Ishikawa (cell line): ENCODE measurements around the gene HIVEP2.

ENCODE experiments used
- CEBPB ChIP-seq: IDR thresholded peaks from 2 replicates; pipeline ENCODE4 v1.6.1; 2012
- CREB1 ChIP-seq: IDR thresholded peaks from 2 replicates; pipeline ENCODE4 v1.6.1; 2012; ENCODE audit warnings: low read depth
- EGR1 ChIP-seq: IDR thresholded peaks from 2 replicates; pipeline ENCODE4 v1.6.1; 2012
- EP300 ChIP-seq: IDR thresholded peaks from 2 replicates; pipeline ENCODE4 v1.6.1; 2012; ENCODE audit warnings: borderline replicate concordance
- FOXM1 ChIP-seq: IDR thresholded peaks from 2 replicates; pipeline ENCODE4 v1.6.1; 2012; ENCODE audit warnings: low read depth, borderline replicate concordance
- NFIC ChIP-seq: IDR thresholded peaks from 2 replicates; pipeline ENCODE4 v1.6.1; 2012
- RAD21 ChIP-seq: IDR thresholded peaks from 2 replicates; pipeline ENCODE4 v1.6.1; 2012; ENCODE audit warnings: low read depth
- REST ChIP-seq: IDR thresholded peaks from 2 replicates; pipeline ENCODE4 v1.6.1; 2012; ENCODE audit warnings: low read depth, mild to moderate bottlenecking
- TAF1 ChIP-seq: IDR thresholded peaks from 2 replicates; pipeline ENCODE4 v1.6.1; 2012; ENCODE audit warnings: low read depth, mild to moderate bottlenecking
- TCF12 ChIP-seq: IDR thresholded peaks from 2 replicates; pipeline ENCODE4 v1.6.1; 2012; ENCODE audit warnings: low read depth
- TEAD4 ChIP-seq: IDR thresholded peaks from 2 replicates; pipeline ENCODE4 v1.6.1; 2012
- USF1 ChIP-seq: IDR thresholded peaks from 2 replicates; pipeline ENCODE4 v1.6.1; 2012
- YY1 ChIP-seq: IDR thresholded peaks from 2 replicates; pipeline ENCODE4 v1.6.1; 2012; ENCODE audit warnings: low read depth
- ZBTB7A ChIP-seq: IDR thresholded peaks from 2 replicates; pipeline ENCODE4 v1.6.1; 2012; ENCODE audit warnings: low read depth
- TF ChIP-seq, protein P1 (sequence below): IDR thresholded peaks from 2 replicates; pipeline ENCODE4 v1.6.1; 2012

The HIVEP2 gene

DNA sequence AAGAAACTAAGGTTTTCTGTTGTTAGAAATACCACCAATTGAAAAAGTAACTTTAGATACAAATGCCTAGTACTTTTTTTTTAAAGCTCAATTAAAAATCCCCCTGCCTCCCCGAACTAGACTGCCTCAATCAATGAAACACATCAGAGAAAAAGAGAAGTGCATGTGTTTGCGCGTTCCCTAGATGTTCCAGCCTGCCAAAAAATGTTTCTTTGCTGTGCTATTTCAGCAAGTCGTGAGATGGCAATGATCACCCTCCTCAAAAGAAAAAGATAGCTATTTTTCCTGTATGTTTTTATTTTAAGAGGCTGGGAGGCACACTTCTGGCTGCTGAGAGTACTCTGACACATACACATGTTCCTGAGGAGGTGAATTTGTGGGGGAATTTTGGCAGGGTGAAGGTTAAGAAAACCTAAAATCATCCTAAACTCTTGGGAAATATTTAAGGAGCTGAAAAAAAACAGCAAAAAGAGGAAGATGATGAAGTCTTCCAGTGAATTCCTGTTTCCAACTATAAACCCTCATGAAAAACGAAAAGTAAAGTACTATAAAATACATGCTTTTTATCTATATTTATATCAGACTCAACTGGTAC lies 114.8 kb downstream of the HIVEP2 start:
- no peak for TF ChIP-seq FOXM1
- TF ChIP-seq CEBPB = no peak
- no peak for TF ChIP-seq TAF1
- no peak for TF ChIP-seq ZBTB7A
- no peak for TF ChIP-seq TEAD4
- TF ChIP-seq NFIC = no peak
- TF ChIP-seq EGR1 = no peak
- TF ChIP-seq, protein P1, sequence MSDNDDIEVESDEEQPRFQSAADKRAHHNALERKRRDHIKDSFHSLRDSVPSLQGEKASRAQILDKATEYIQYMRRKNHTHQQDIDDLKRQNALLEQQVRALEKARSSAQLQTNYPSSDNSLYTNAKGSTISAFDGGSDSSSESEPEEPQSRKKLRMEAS = no peak
- no peak for TF ChIP-seq EP300

DNA sequence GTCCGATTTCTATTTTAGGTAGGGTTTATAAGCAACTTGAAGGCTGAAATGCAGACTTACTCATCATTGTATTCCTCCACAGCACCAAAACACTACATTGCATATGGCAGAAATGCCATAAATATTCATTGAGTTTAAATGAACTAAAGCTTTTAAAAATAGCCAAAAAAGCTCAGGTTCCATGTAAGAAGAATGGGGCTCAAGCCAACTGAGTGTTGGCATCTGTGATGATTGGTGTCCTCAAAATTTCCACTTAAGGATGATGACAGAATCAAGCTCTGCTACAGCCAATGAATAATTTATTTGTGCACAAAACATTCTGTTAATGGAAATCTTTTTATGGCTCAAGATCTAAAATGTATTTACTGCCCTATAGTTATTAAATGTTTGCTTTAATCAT lies 115.4 kb downstream of the HIVEP2 start:
- TF ChIP-seq ZBTB7A = no peak
- TF ChIP-seq NFIC = no peak
- no peak for TF ChIP-seq EP300
- no peak for TF ChIP-seq FOXM1
- no peak for TF ChIP-seq TEAD4
- TF ChIP-seq, protein P1 = no peak
- TF ChIP-seq TCF12 = no peak
- no peak for TF ChIP-seq EGR1

- TF ChIP-seq RAD21 = no peak
- no peak for TF ChIP-seq EP300
- no peak for TF ChIP-seq FOXM1
Observed at GRCh38 chr6:142827991-142828390, 117.0 kb downstream of the HIVEP2 start.

DNA sequence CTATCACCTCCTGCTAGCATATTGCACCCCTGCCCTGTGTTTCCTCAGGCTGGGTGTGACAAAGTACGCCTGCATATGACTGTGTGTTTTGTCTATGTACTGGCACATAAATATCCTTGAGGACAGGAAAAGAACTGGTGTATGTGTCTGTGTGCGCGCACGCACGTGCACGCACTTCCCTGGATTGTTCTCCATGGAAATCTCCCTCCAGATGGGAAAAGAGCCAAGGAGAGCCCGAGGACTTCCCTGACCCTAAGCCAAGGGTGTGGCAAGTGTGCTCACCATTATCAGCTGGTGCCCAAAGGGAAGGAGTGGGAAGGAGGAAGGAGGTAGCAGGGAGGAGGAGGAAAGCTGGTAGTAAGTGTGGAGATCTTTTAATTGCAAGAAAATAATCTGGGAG lies 117.6 kb downstream of the HIVEP2 start:
- TF ChIP-seq TCF12 (no peak), NFIC (no peak), CEBPB (no peak), USF1 (no peak), TAF1 (no peak), RAD21 (no peak)
- TF ChIP-seq, protein P1 = no peak

- TF ChIP-seq TCF12 = no peak
- no peak for TF ChIP-seq FOXM1
- TF ChIP-seq, protein P1 = no peak
- TF ChIP-seq NFIC = no peak
- no peak for TF ChIP-seq EP300
- TF ChIP-seq EGR1 = no peak
- TF ChIP-seq CEBPB = no peak
- TF ChIP-seq USF1 = no peak
- TF ChIP-seq RAD21 = no peak
- no peak for TF ChIP-seq TEAD4
Observed at GRCh38 chr6:142825760-142826159, 119.2 kb downstream of the HIVEP2 start.

- TF ChIP-seq REST = no peak
- TF ChIP-seq, protein P1 = no peak
- TF ChIP-seq ZBTB7A = no peak
- no peak for TF ChIP-seq TAF1
- TF ChIP-seq CREB1 = no peak
- no peak for TF ChIP-seq EP300
- no peak for TF ChIP-seq FOXM1
- TF ChIP-seq NFIC = no peak
- no peak for TF ChIP-seq USF1
- TF ChIP-seq TEAD4 = no peak
- TF ChIP-seq CEBPB = no peak
- no peak for TF ChIP-seq RAD21
- no peak for TF ChIP-seq TCF12
- TF ChIP-seq YY1 = no peak
- TF ChIP-seq EGR1 = no peak
Observed at GRCh38 chr6:142824426-142824825, 120.5 kb downstream of the HIVEP2 start.

DNA sequence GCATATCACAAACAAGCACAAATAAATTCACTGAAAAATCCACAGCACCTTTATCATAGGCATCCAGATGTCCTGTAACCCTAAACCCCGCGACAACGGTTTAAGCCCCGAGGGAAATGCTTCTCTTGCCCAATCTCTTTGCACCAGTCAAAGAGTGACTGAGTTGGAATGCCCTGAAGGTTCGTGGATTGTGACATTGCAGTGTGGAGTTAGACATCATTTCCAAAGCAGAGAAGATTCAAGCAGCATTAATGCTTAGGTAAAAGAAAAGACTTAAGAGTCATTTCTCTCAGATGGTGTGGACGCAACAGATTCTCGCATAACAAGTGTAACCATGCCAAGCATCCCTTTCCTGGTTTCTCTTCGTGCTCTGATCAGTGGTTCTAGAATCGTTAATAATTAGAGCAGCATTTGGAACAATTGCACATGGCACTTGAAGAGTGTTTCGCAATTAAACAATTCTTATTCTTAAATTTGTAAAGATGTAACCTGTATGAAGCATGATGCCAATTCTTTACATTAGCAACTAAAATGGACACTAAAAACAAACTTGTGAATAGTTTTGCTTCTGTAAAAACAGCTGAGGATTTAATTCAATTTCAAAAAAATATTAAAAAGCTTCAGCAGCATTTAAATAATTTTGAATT lies 121.6 kb downstream of the HIVEP2 start:
- no peak for TF ChIP-seq TEAD4
- TF ChIP-seq, protein P1 = no peak
- no peak for TF ChIP-seq CEBPB
- no peak for TF ChIP-seq REST
- TF ChIP-seq FOXM1 = no peak
- TF ChIP-seq TCF12 = no peak
- no peak for TF ChIP-seq EGR1
- TF ChIP-seq CREB1 = no peak
- TF ChIP-seq EP300 = no peak
- no peak for TF ChIP-seq NFIC
- no peak for TF ChIP-seq TAF1
- no peak for TF ChIP-seq USF1
